Activated naive CD4-positive, alpha-beta T cell treated with anti-CD3 and anti-CD28 coated beads, Interleukin-2, amount 50 U/mL, for 24 hours (primary cell): ENCODE data around the gene ABL1.

Experiments
- H3K27ac Mint-ChIP-seq: one replicate; pipeline ENCODE4 v1.8.0; 2021; ENCODE audit warnings: mild to moderate bottlenecking, mixed read lengths
- H3K27me3 Mint-ChIP-seq: one replicate; pipeline ENCODE4 v1.8.0; 2021; ENCODE audit warnings: mixed read lengths
- H3K36me3 Mint-ChIP-seq: one replicate; pipeline ENCODE4 v1.8.0; 2021; ENCODE audit warnings: mixed read lengths
- H3K4me1 Mint-ChIP-seq: one replicate; pipeline ENCODE4 v1.8.0; 2021; ENCODE audit warnings: mixed read lengths
- H3K4me3 Mint-ChIP-seq: one replicate; pipeline ENCODE4 v1.8.0; 2021; ENCODE audit warnings: mild to moderate bottlenecking, mixed read lengths
- H3K9me3 Mint-ChIP-seq: one replicate; pipeline ENCODE4 v1.8.0; 2021; ENCODE audit warnings: mixed read lengths

ABL1 gene

GRCh38 chr9:130918826-130919558 lies 83.9 kb downstream of the ABL1 start:
- H3K4me1 Mint-ChIP-seq = no peaks in the 10 kb centered on the region
- no peak overlapping the region for H3K4me3 Mint-ChIP-seq
- no peaks in the 10 kb centered on the region for H3K9me3 Mint-ChIP-seq
- no peaks in the 10 kb centered on the region for H3K36me3 Mint-ChIP-seq
- H3K27me3 Mint-ChIP-seq = no peaks in the 10 kb centered on the region
- H3K27ac Mint-ChIP-seq = no peak overlapping the region

GRCh38 chr9:130919559-130920145 lies 84.6 kb downstream of the ABL1 start:
- Mint-ChIP-seq H3K27ac (no peak overlapping the region), H3K4me3 (no peak overlapping the region), H3K36me3 (no peaks in the 10 kb centered on the region), H3K9me3 (no peaks in the 10 kb centered on the region), H3K27me3 (no peaks in the 10 kb centered on the region), H3K4me1 (no peaks in the 10 kb centered on the region)

GRCh38 chr9:130920233-130920632 lies 85.2 kb downstream of the ABL1 start:
- Mint-ChIP-seq H3K4me1 (no peaks in the 10 kb centered on the region), H3K27me3 (no peaks in the 10 kb centered on the region), H3K9me3 (no peaks in the 10 kb centered on the region), H3K4me3 (no peak overlapping the region), H3K36me3 (no peaks in the 10 kb centered on the region), H3K27ac (no peak overlapping the region)

GRCh38 chr9:130920762-130921299 lies 85.8 kb downstream of the ABL1 start:
- H3K36me3 Mint-ChIP-seq = no peaks in the 10 kb centered on the region
- H3K4me3 Mint-ChIP-seq = no peak overlapping the region
- no peaks in the 10 kb centered on the region for H3K9me3 Mint-ChIP-seq
- H3K4me1 Mint-ChIP-seq = no peaks in the 10 kb centered on the region
- no peak overlapping the region for H3K27ac Mint-ChIP-seq
- H3K27me3 Mint-ChIP-seq = no peaks in the 10 kb centered on the region

- Mint-ChIP-seq H3K27ac (no peak overlapping the region), H3K4me1 (no peaks in the 10 kb centered on the region), H3K9me3 (no peaks in the 10 kb centered on the region), H3K4me3 (no peak overlapping the region), H3K36me3 (no peaks in the 10 kb centered on the region), H3K27me3 (no peaks in the 10 kb centered on the region)
Observed at GRCh38 chr9:130921300-130921988, 86.4 kb downstream of the ABL1 start.

GRCh38 chr9:130921989-130922892 lies 87.2 kb downstream of the ABL1 start:
- Mint-ChIP-seq H3K27me3 (no peaks in the 10 kb centered on the region), H3K27ac (no peak overlapping the region), H3K4me3 (no peak overlapping the region), H3K4me1 (no peaks in the 10 kb centered on the region), H3K9me3 (no peaks in the 10 kb centered on the region), H3K36me3 (no peaks in the 10 kb centered on the region)

- H3K27me3 Mint-ChIP-seq = no peaks in the 10 kb centered on the region
- no peak overlapping the region for H3K4me3 Mint-ChIP-seq
- H3K9me3 Mint-ChIP-seq = no peaks in the 10 kb centered on the region
- H3K27ac Mint-ChIP-seq = no peak overlapping the region
- no peaks in the 10 kb centered on the region for H3K36me3 Mint-ChIP-seq
- no peaks in the 10 kb centered on the region for H3K4me1 Mint-ChIP-seq
Observed at GRCh38 chr9:130922893-130923610, 88.0 kb downstream of the ABL1 start.

- no peaks in the 10 kb centered on the region for H3K27me3 Mint-ChIP-seq
- H3K4me3 Mint-ChIP-seq = no peak overlapping the region
Observed at GRCh38 chr9:130923611-130924447, 88.8 kb downstream of the ABL1 start.

GRCh38 chr9:130924448-130924788 lies 89.4 kb downstream of the ABL1 start:
- H3K9me3 Mint-ChIP-seq = no peaks in the 10 kb centered on the region
- H3K4me3 Mint-ChIP-seq = no peak overlapping the region
- no peaks in the 10 kb centered on the region for H3K36me3 Mint-ChIP-seq
- no peaks in the 10 kb centered on the region for H3K27me3 Mint-ChIP-seq
- no peaks in the 10 kb centered on the region for H3K4me1 Mint-ChIP-seq
- no peak overlapping the region for H3K27ac Mint-ChIP-seq

More at GRCh38 chr9:130923611-130924447, 88.8 kb downstream of the ABL1 start:
- no peaks in the 10 kb centered on the region for H3K36me3 Mint-ChIP-seq
- no peaks in the 10 kb centered on the region for H3K4me1 Mint-ChIP-seq
- no peak overlapping the region for H3K27ac Mint-ChIP-seq
- H3K9me3 Mint-ChIP-seq = no peaks in the 10 kb centered on the region

- no peaks in the 10 kb centered on the region for H3K9me3 Mint-ChIP-seq
- no peak overlapping the region for H3K4me3 Mint-ChIP-seq
- no peaks in the 10 kb centered on the region for H3K27me3 Mint-ChIP-seq
- H3K27ac Mint-ChIP-seq = no peak overlapping the region
- H3K36me3 Mint-ChIP-seq = no peaks in the 10 kb centered on the region
- H3K4me1 Mint-ChIP-seq = no peaks in the 10 kb centered on the region
Observed at GRCh38 chr9:130925050-130925678, 90.1 kb downstream of the ABL1 start.

- Mint-ChIP-seq H3K36me3 (no peaks in the 10 kb centered on the region), H3K4me3 (no peak overlapping the region), H3K4me1 (no peaks in the 10 kb centered on the region), H3K27ac (no peak overlapping the region), H3K27me3 (peaks cover 6% of the 10 kb centered on the region), H3K9me3 (no peaks in the 10 kb centered on the region)
Observed at GRCh38 chr9:130927338-130927737, 92.3 kb downstream of the ABL1 start.

- no peak overlapping the region for H3K27ac Mint-ChIP-seq
- no peaks in the 10 kb centered on the region for H3K4me1 Mint-ChIP-seq
- H3K4me3 Mint-ChIP-seq = no peak overlapping the region
- H3K27me3 Mint-ChIP-seq = peaks cover 13% of the 10 kb centered on the region
- no peaks in the 10 kb centered on the region for H3K36me3 Mint-ChIP-seq
- H3K9me3 Mint-ChIP-seq = no peaks in the 10 kb centered on the region
Observed at GRCh38 chr9:130927995-130928900, 93.2 kb downstream of the ABL1 start.

GRCh38 chr9:130929571-130930038 lies 94.6 kb downstream of the ABL1 start:
- no peak overlapping the region for H3K27ac Mint-ChIP-seq

More at GRCh38 chr9:130929571-130930038, 94.6 kb downstream of the ABL1 start:
- Mint-ChIP-seq H3K27me3 (peaks cover 15% of the 10 kb centered on the region), H3K9me3 (no peaks in the 10 kb centered on the region), H3K4me3 (no peak overlapping the region), H3K36me3 (no peaks in the 10 kb centered on the region), H3K4me1 (no peaks in the 10 kb centered on the region)
